Naive thymus-derived CD4-positive, alpha-beta T cell (primary cell): ENCODE data around the gene IFNGR1. TPM values are rescaled to one million over a fixed set of nuclear protein-coding genes. Genes with fewer than 3 reads are reported as not detected.

ENCODE experiments used
- ATAC-seq: fragments of 150-1000 bp; cut with Tn5 transposase; 2 replicates; pipeline ENCODE4 v1.10.0; 2021; ENCODE audit warnings: mild to moderate bottlenecking, moderate library complexity
- CTCF ChIA-PET: fragments of 350-600 bp; sonication (Branson Sonifier 250); formaldehyde crosslinking; loops from one replicate; lab custom pipeline; 2021; ENCODE audit warnings: antibody characterized with exemption; lab: Charles Lee
- POLR2A ChIA-PET: fragments of 350-600 bp; sonication (Branson Sonifier 250); formaldehyde crosslinking; loops from one replicate; lab custom pipeline; 2021; ENCODE audit warnings: antibody characterized with exemption, inconsistent platforms; lab: Charles Lee
- DNase-seq, 9 donors: peaks; one replicate each; pipeline versions ENCODE4 v3.0.0 to v3.0.0-alpha.2; 2020 to 2022; ENCODE audit warnings: mixed read lengths in 1 of 9
- H3K27ac ChIP-seq: one replicate; pipeline ENCODE4 v1.7.0; 2013; ENCODE audit warnings: mild to moderate bottlenecking, low read depth, low read length, moderate library complexity
- H3K27me3 ChIP-seq, 2 donors: one replicate each; pipeline ENCODE4 v1.7.0; 2013; ENCODE audit warnings: low read length in 2 of 2, mild to moderate bottlenecking in 2 of 2, moderate library complexity in 2 of 2; ENCODE audit not compliant: control insufficient read depth in 2 of 2, insufficient read depth in 2 of 2
- H3K36me3 ChIP-seq, 3 experiments: 1 replicate in 2 of 3; 2 replicates in 1 of 3; pipeline ENCODE4 v1.7.0; 2013; ENCODE audit warnings: low read length in 3 of 3, mild to moderate bottlenecking in 3 of 3, moderate library complexity in 1 of 3; ENCODE audit not compliant: insufficient read depth in 3 of 3, control insufficient read depth in 2 of 3
- H3K4me1 ChIP-seq, 2 donors: one replicate each; pipeline ENCODE4 v1.7.0; 2013; ENCODE audit warnings: low read length in 2 of 2, mild to moderate bottlenecking in 2 of 2, moderate library complexity in 1 of 2; ENCODE audit not compliant: control insufficient read depth in 2 of 2, insufficient read depth in 2 of 2
- H3K4me3 ChIP-seq: 2 replicates; pipeline ENCODE4 v1.7.0; 2013; ENCODE audit warnings: mild to moderate bottlenecking, low read length
- H3K9me3 ChIP-seq, 3 experiments: 1 replicate in 2 of 3; 2 replicates in 1 of 3; pipeline ENCODE4 v1.7.0; 2013; ENCODE audit warnings: low read length in 3 of 3; ENCODE audit not compliant: control insufficient read depth in 2 of 3
- H3K27ac Mint-ChIP-seq, 9 donors: one replicate each; pipeline ENCODE4 v1.8.0; 2020 to 2022; ENCODE audit warnings: mixed read lengths in 9 of 9, mild to moderate bottlenecking in 8 of 9, moderate library complexity in 5 of 9, inconsistent platforms in 2 of 9
- H3K27me3 Mint-ChIP-seq, 5 donors: one replicate each; pipeline ENCODE4 v1.8.0; 2021 to 2022; ENCODE audit warnings: mixed read lengths in 5 of 5, mild to moderate bottlenecking in 1 of 5
- H3K36me3 Mint-ChIP-seq, 5 donors: one replicate each; pipeline ENCODE4 v1.8.0; 2020 to 2022; ENCODE audit warnings: mixed read lengths in 5 of 5, mild to moderate bottlenecking in 3 of 5, inconsistent platforms in 1 of 5
- H3K4me1 Mint-ChIP-seq, 7 donors: one replicate each; pipeline ENCODE4 v1.8.0; 2020 to 2022; ENCODE audit warnings: mixed read lengths in 7 of 7, mild to moderate bottlenecking in 3 of 7, inconsistent platforms in 1 of 7
- H3K4me3 Mint-ChIP-seq, 10 donors: one replicate each; pipeline ENCODE4 v1.8.0; 2020 to 2022; ENCODE audit warnings: mild to moderate bottlenecking in 10 of 10, mixed read lengths in 10 of 10, moderate library complexity in 6 of 10, inconsistent platforms in 2 of 10
- H3K9me3 Mint-ChIP-seq, 11 donors: one replicate each; pipeline ENCODE4 v1.8.0; 2020 to 2022; ENCODE audit warnings: mixed read lengths in 11 of 11, mild to moderate bottlenecking in 4 of 11, inconsistent platforms in 1 of 11, moderate library complexity in 1 of 11
- intact Hi-C, 2 donors: fragments of 100-400 bp; cut with micrococcal nuclease; formaldehyde crosslinking; loops; one replicate each; pipeline ENCODE4 v1.15.1; 2023
- polyA plus RNA-seq, 2 donors: library from polyadenylated mRNA; unstranded; fragments of 300-500 nt; fragmentation: Illumina TruSeq; gene quantifications; one replicate each; pipeline ENCODE4 v1.2.3, GENCODE V29; 2021
- total RNA-seq, 6 experiments: library from RNA in 5 of 6; stranded (reverse) in 5 of 6; gene quantifications; 1 replicate in 5 of 6; 2 replicates in 1 of 6; pipeline ENCODE4 v1.2.3 and lab custom pipeline; 2021 to 2026

Gene IFNGR1
- total and polyA plus RNA-seq, 7 experiments from 2014 or later, result 27.9 to 90.7 (median 31.3) TPM

GRCh38 chr6:137150072-137150471, 69.1 kb downstream of the IFNGR1 start:
- intact Hi-C loops, result no loop called here
- H3K27me3 Mint-ChIP-seq, result peaks cover 0 to 5% (median 2%) of the 10 kb centered on the region in 5 donors
- Histone ChIP-seq H3K9me3 (no peaks in the 10 kb centered on the region), H3K27me3 (no peaks in the 10 kb centered on the region), H3K27ac (no peak overlapping the region), H3K36me3 (no peaks in the 10 kb centered on the region), H3K4me3 (no peak overlapping the region), H3K4me1 (no peaks in the 10 kb centered on the region)
- H3K4me1 Mint-ChIP-seq, result peaks cover 0 to 11% (median 0%) of the 10 kb centered on the region in 7 donors
- ChIA-PET CTCF (interaction anchor here (0.6 kb wide), 1 partner anchor 763 kb away, joined by 4 read pairs; no protein-coding TSS in a partner anchor), POLR2A (no interaction called here)
- peaks cover 0 to 23% (median 0%) of the 10 kb centered on the region in 11 donors for H3K9me3 Mint-ChIP-seq
- ATAC-seq (no peak), DNase-seq (peak in 3 of 9 donors; percentile 5 to 17 (median 16))
- H3K4me3 Mint-ChIP-seq, result no peak overlapping the region
- H3K27ac Mint-ChIP-seq, result no peak overlapping the region
- peaks cover 0 to 37% (median 0%) of the 10 kb centered on the region in 5 donors for H3K36me3 Mint-ChIP-seq

- H3K4me1 Mint-ChIP-seq, result peaks cover 0 to 6% (median 0%) of the 10 kb centered on the region in 7 donors
- peak; percentile 29 for ATAC-seq
- no peaks in the 10 kb centered on the region for H3K9me3 ChIP-seq
- POLR2A ChIA-PET, result no interaction called here
- DNase-seq, result no peak
- H3K36me3 Mint-ChIP-seq, result peaks cover 0 to 37% (median 0%) of the 10 kb centered on the region in 5 donors
- no peak overlapping the region for H3K27ac Mint-ChIP-seq
- H3K4me3 ChIP-seq, result no peak overlapping the region
- no peaks in the 10 kb centered on the region for H3K36me3 ChIP-seq
- no peak overlapping the region for H3K27ac ChIP-seq
- intact Hi-C loops, result no loop called here
- peaks cover 0 to 21% (median 0%) of the 10 kb centered on the region in 11 donors for H3K9me3 Mint-ChIP-seq
- H3K27me3 ChIP-seq, result no peaks in the 10 kb centered on the region
- no peaks in the 10 kb centered on the region for H3K4me1 ChIP-seq
- H3K4me3 Mint-ChIP-seq, result no peak overlapping the region
- H3K27me3 Mint-ChIP-seq, result peaks cover 0 to 10% (median 5%) of the 10 kb centered on the region in 5 donors
- CTCF ChIA-PET, result no interaction called here
Measured at GRCh38 chr6:137149035-137149393, 70.2 kb downstream of the IFNGR1 start.

- CTCF ChIA-PET, result no interaction called here
- H3K9me3 Mint-ChIP-seq, result peaks cover 0 to 19% (median 0%) of the 10 kb centered on the region in 11 donors
- H3K27ac ChIP-seq, result no peak overlapping the region
Measured at GRCh38 chr6:137148306-137149034, 70.7 kb downstream of the IFNGR1 start.

More at GRCh38 chr6:137148306-137149034, 70.7 kb downstream of the IFNGR1 start:
- DNase-seq, result no peak
- intact Hi-C loops, result no loop called here
- peak; percentile 74 for ATAC-seq
- Mint-ChIP-seq H3K4me3 (no peak overlapping the region), H3K36me3 (peaks cover 0 to 34% (median 0%) of the 10 kb centered on the region in 5 donors), H3K4me1 (peaks cover 0 to 5% (median 0%) of the 10 kb centered on the region in 7 donors), H3K27ac (no peak overlapping the region), H3K27me3 (peaks cover 0 to 10% (median 5%) of the 10 kb centered on the region in 5 donors)
- Histone ChIP-seq H3K4me1 (no peaks in the 10 kb centered on the region), H3K4me3 (no peak overlapping the region), H3K36me3 (no peaks in the 10 kb centered on the region), H3K9me3 (no peaks in the 10 kb centered on the region), H3K27me3 (no peaks in the 10 kb centered on the region)
- POLR2A ChIA-PET, result no interaction called here

Other genes with a start within 250 kb of the IFNGR1 start
- gene IL20RA, start 174.4 kb downstream of the IFNGR1 start, total RNA-seq, result not detected
- not detected for gene IL20RA, start 174.4 kb downstream of the IFNGR1 start, polyA plus RNA-seq
- gene IL22RA2, start 45.7 kb downstream of the IFNGR1 start, total RNA-seq, result not detected
- not detected for gene IL22RA2, start 45.7 kb downstream of the IFNGR1 start, polyA plus RNA-seq